ENCODE data around the gene CYP19A1. TPM values are rescaled to one million over a fixed set of nuclear protein-coding genes. Genes with fewer than 3 reads are reported as not detected.

Gene CYP19A1
- polyA plus RNA-seq, 1 of the 3 experiments (the other 2 are of a cell fraction), result 0.03 TPM

- TF ChIP-seq FOXJ3 (CRISPR knock-in tag; IDR thresholded peaks at IDR 0.05) (no peak), FOXM1 (IDR thresholded peaks at IDR 0.05; ENCODE audit: low read depth) (no peak)
- TF ChIP-seq, protein P1, sequence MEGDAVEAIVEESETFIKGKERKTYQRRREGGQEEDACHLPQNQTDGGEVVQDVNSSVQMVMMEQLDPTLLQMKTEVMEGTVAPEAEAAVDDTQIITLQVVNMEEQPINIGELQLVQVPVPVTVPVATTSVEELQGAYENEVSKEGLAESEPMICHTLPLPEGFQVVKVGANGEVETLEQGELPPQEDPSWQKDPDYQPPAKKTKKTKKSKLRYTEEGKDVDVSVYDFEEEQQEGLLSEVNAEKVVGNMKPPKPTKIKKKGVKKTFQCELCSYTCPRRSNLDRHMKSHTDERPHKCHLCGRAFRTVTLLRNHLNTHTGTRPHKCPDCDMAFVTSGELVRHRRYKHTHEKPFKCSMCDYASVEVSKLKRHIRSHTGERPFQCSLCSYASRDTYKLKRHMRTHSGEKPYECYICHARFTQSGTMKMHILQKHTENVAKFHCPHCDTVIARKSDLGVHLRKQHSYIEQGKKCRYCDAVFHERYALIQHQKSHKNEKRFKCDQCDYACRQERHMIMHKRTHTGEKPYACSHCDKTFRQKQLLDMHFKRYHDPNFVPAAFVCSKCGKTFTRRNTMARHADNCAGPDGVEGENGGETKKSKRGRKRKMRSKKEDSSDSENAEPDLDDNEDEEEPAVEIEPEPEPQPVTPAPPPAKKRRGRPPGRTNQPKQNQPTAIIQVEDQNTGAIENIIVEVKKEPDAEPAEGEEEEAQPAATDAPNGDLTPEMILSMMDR (IDR thresholded peaks at IDR 0.05), result no peak
Measured at GRCh38 chr15:51348688-51349087, 10.3 kb upstream of the CYP19A1 start (continued).

GRCh38 chr15:51346136-51346535 lies 7.7 kb upstream of the CYP19A1 start:
- Histone ChIP-seq H3K9ac (no peak overlapping the region), H3K79me2 (ENCODE audit: insufficient read depth) (no peaks in the 10 kb centered on the region), H3K9me2 (no peaks in the 10 kb centered on the region), H3K27me3 (ENCODE audit: insufficient read depth) (peaks cover 12% of the 10 kb centered on the region; the same call in 1 of the 2 replicates), H3K4me2 (no peak overlapping the region), H2AFZ (ENCODE audit: low read depth) (no peak overlapping the region), H3K27ac (ENCODE audit: low read depth in 2 of 2, low read length in 1 of 2) (no peak overlapping the region), H3K9me3 (no peaks in the 10 kb centered on the region), H3K36me3 (replicated peaks in 1 of 2; ENCODE audit: control insufficient read depth in 1 of 2, insufficient read depth in 2 of 2, low read length in 1 of 2) (no peaks in the 10 kb centered on the region), H3K4me3 (ENCODE audit: low read depth in 2 of 2, low read length in 1 of 2) (no peak overlapping the region), H3K4me1 (ENCODE audit: control insufficient read depth in 1 of 2, insufficient read depth in 2 of 2, low read depth in 1 of 2, low read length in 1 of 2) (peaks cover 0 to 8% of the 10 kb centered on the region in 2 experiments; a peak in 1 of 4 replicates), H4K20me1 (ENCODE audit: insufficient read depth) (no peaks in the 10 kb centered on the region), H3F3A (replicated peaks; ENCODE audit: insufficient read depth) (no peaks in the 10 kb centered on the region)
- TF ChIP-seq FOXJ3 (CRISPR knock-in tag; IDR thresholded peaks at IDR 0.05) (no peak), RCOR1 (IDR thresholded peaks at IDR 0.05; ENCODE audit: low read length) (no peak), POLR2AphosphoS5 (IDR thresholded peaks at IDR 0.05; ENCODE audit: low read depth, low read length) (no peak)
- 38% methylated on average over 3 of the region's 3 CpGs for WGBS (ENCODE audit: low lambda C conversion rate)
- POLR2A ChIA-PET, result no interaction called here
- no peak for DNase-seq
- CTCF ChIA-PET, result no interaction called here

DNA sequence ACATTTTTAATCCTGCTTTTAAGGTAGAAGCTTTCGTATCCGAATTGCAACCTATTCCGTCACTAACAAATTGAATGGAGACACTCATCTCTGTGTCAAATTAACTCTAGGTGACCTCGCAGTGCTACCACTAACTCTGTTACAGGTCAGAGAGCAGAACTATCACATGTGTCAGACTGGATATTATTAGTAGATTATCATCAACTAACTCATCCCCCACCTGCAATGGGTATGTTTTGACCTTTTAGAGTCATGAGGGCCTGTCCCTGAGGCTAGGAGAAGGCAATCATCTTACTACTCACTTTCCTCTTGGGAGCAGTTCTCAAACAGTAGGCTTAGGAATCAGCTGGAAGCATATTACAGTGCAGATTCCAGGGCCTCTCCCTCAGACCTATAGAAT lies 5.1 kb upstream of the CYP19A1 start:
- ChIA-PET CTCF (interaction anchor here (1.6 kb wide), 1 partner anchor 34 kb away, joined by 5 read pairs; no protein-coding TSS in a partner anchor), POLR2A (no interaction called here)
- H3F3A ChIP-seq (replicated peaks; ENCODE audit: insufficient read depth), result no peaks in the 10 kb centered on the region
- H4K20me1 ChIP-seq (ENCODE audit: insufficient read depth), result no peaks in the 10 kb centered on the region
- H3K9me2 ChIP-seq, result no peaks in the 10 kb centered on the region
- no peak overlapping the region for H3K27ac ChIP-seq (ENCODE audit: low read depth in 2 of 2, low read length in 1 of 2)
- 87% methylated on average over 4 of the region's 4 CpGs for WGBS (ENCODE audit: low lambda C conversion rate)
- no peak overlapping the region for H3K9ac ChIP-seq
- no peaks in the 10 kb centered on the region for H3K79me2 ChIP-seq (ENCODE audit: insufficient read depth)
- no peaks in the 10 kb centered on the region for H3K36me3 ChIP-seq (replicated peaks in 1 of 2; ENCODE audit: control insufficient read depth in 1 of 2, insufficient read depth in 2 of 2, low read length in 1 of 2)
- H3K4me2 ChIP-seq, result no peak overlapping the region
- no peak for DNase-seq
- no peak overlapping the region for H2AFZ ChIP-seq (ENCODE audit: low read depth)
- TF ChIP-seq, protein P2, sequence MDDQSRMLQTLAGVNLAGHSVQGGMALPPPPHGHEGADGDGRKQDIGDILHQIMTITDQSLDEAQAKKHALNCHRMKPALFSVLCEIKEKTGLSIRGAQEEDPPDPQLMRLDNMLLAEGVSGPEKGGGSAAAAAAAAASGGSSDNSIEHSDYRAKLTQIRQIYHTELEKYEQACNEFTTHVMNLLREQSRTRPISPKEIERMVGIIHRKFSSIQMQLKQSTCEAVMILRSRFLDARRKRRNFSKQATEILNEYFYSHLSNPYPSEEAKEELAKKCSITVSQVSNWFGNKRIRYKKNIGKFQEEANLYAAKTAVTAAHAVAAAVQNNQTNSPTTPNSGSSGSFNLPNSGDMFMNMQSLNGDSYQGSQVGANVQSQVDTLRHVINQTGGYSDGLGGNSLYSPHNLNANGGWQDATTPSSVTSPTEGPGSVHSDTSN (IDR thresholded peaks at IDR 0.05), result no peak
- TF ChIP-seq RXRA (IDR thresholded peaks at IDR 0.05; ENCODE audit: borderline replicate concordance, low read depth) (no peak), FOXJ3 (CRISPR knock-in tag; IDR thresholded peaks at IDR 0.05) (no peak), MAX (IDR thresholded peaks at IDR 0.05; ENCODE audit: low read depth) (no peak), ZBTB33 (IDR thresholded peaks at IDR 0.05; ENCODE audit: borderline replicate concordance, low read depth) (no peak), SIN3A (IDR thresholded peaks at IDR 0.05; ENCODE audit: borderline replicate concordance, low read depth, low read length) (no peak), EP300 (IDR thresholded peaks at IDR 0.05; ENCODE audit: borderline replicate concordance in 1 of 2, low read depth in 1 of 2, low read length in 1 of 2) (no peak), JUND (IDR thresholded peaks at IDR 0.05) (no peak), RCOR1 (IDR thresholded peaks at IDR 0.05; ENCODE audit: low read length) (no peak), YY1 (IDR thresholded peaks at IDR 0.05; ENCODE audit: low read depth) (no peak), NRF1 (IDR thresholded peaks at IDR 0.05; ENCODE audit: low read depth, low read length) (no peak)
- no peaks in the 10 kb centered on the region for H3K9me3 ChIP-seq
- peaks cover 0 to 10% of the 10 kb centered on the region in 2 experiments; a peak in 1 of 4 replicates for H3K4me1 ChIP-seq (ENCODE audit: control insufficient read depth in 1 of 2, insufficient read depth in 2 of 2, low read depth in 1 of 2, low read length in 1 of 2)
- H3K27me3 ChIP-seq (ENCODE audit: insufficient read depth), result peaks cover 12% of the 10 kb centered on the region; the same call in 1 of the 2 replicates
- H3K4me3 ChIP-seq (ENCODE audit: low read depth in 2 of 2, low read length in 1 of 2), result no peak overlapping the region

Measured in SK-N-SH (cell line).